HCT116 (cell line): ENCODE results near the gene TMEM184B. TPM values are rescaled to one million over a fixed set of nuclear protein-coding genes. Genes with fewer than 3 reads are reported as not detected.

Experiments used
- ATAC-seq: fragments of 200-7000 bp; cut with Tn5 transposase; 2 replicates; pipeline ENCODE4 v1.9.1; 2020; ENCODE audit warnings: mild to moderate bottlenecking, moderate library complexity
- BruUV-seq: library from RNA; stranded (reverse); fragments of 400-500 nt; replicated peaks from 2 replicates; lab custom pipeline; 2021; lab: Mats Ljungman, UMichigan
- CTCF ChIA-PET: fragments of 300-600 bp; sonication (Branson Sonifier 250); formaldehyde crosslinking; loops from one replicate; lab custom pipeline; 2021; ENCODE audit warnings: antibody characterized with exemption; lab: Charles Lee
- POLR2A ChIA-PET: fragments of 300-600, 350-600 bp; sonication (Branson Sonifier 250); formaldehyde crosslinking; loops from one replicate; lab custom pipeline; 2021; ENCODE audit warnings: antibody characterized with exemption; lab: Charles Lee
- RAD21 ChIA-PET, 2 experiments: fragments of 300-600 bp; sonication (Branson Sonifier 250); formaldehyde crosslinking; loops; one replicate each; lab custom pipeline; 2023; ENCODE audit warnings: low total read pairs in 2 of 2; ENCODE audit not compliant: uncharacterized antibody in 2 of 2, unreplicated experiment in 2 of 2, low non-redundant PET in 1 of 2; lab: Charles Lee
- DNase-seq: peaks from one replicate; pipeline ENCODE4 v3.0.0-alpha.2; 2010; ENCODE audit warnings: low read depth, low spot score
- H2AFZ ChIP-seq: fragments of 200-600 bp; shearing (Covaris generic), sonication (generic); 2 replicates; pipeline ENCODE4 v1.6.1; 2017; ENCODE audit warnings: low read depth, mixed run types, mixed read lengths, antibody characterized with exemption, low read length; ENCODE audit not compliant: poor library complexity, severe bottlenecking
- H3K27ac ChIP-seq: 2 replicates; pipeline ENCODE4 v1.5.1; 2012; ENCODE audit warnings: low read depth, low read length
- H3K27me3 ChIP-seq: fragments of 200-600 bp; sonication (generic); 2 replicates; pipeline ENCODE4 v1.6.1; 2016; ENCODE audit warnings: mixed run types, low read length, mixed read lengths; ENCODE audit not compliant: insufficient read depth
- H3K36me3 ChIP-seq, 2 experiments: fragments of 200-500 bp in 1 of 2; fragments of 200-600 bp in 1 of 2; sonication (Bioruptor generic) in 1 of 2; sonication (generic) in 1 of 2; 2 replicates each; pipeline versions ENCODE4 v1.5.1 to v1.6.1; 2014 to 2016; ENCODE audit warnings: low read length in 2 of 2, inconsistent platforms in 1 of 2, mixed read lengths in 1 of 2, mixed run types in 1 of 2; ENCODE audit not compliant: insufficient read depth in 2 of 2, control insufficient read depth in 1 of 2
- H3K4me1 ChIP-seq, 2 experiments: fragments of 200-600 bp in 1 of 2; sonication (generic) in 1 of 2; 2 replicates each; pipeline versions ENCODE4 v1.5.1 to v1.6.1; 2012 to 2017; ENCODE audit warnings: low read length in 2 of 2, inconsistent platforms in 1 of 2, mild to moderate bottlenecking in 1 of 2, mixed read lengths in 1 of 2, mixed run types in 1 of 2, moderate library complexity in 1 of 2; ENCODE audit not compliant: insufficient read depth in 2 of 2, control insufficient read depth in 1 of 2
- H3K4me2 ChIP-seq: fragments of 200-600 bp; sonication (generic); 2 replicates; pipeline ENCODE4 v1.6.1; 2017; ENCODE audit warnings: mixed run types, low read length, mixed read lengths
- H3K4me3 ChIP-seq, 2 experiments: fragments of 200-600 bp in 1 of 2; sonication (generic) in 1 of 2; replicated peaks in 1 of 2; 2 replicates each; pipeline ENCODE4 v1.5.1; 2011 to 2016; ENCODE audit warnings: low read length in 2 of 2, control low read depth in 1 of 2, low read depth in 1 of 2, mild to moderate bottlenecking in 1 of 2, mixed read lengths in 1 of 2, mixed run types in 1 of 2
- H3K79me2 ChIP-seq: fragments of 200-600 bp; sonication (generic); 2 replicates; pipeline ENCODE4 v1.6.1; 2017; ENCODE audit warnings: mild to moderate bottlenecking, mixed run types, low read length, moderate library complexity, mixed read lengths; ENCODE audit not compliant: insufficient read depth
- H3K9ac ChIP-seq: fragments of 200-600 bp; sonication (generic); 2 replicates; pipeline ENCODE4 v1.6.1; 2016; ENCODE audit warnings: low read length, mixed read lengths
- H3K9me2 ChIP-seq: fragments of 200-600 bp; sonication (generic), shearing (Covaris generic); 2 replicates; pipeline ENCODE4 v1.6.1; 2017; ENCODE audit warnings: mixed run types, mild to moderate bottlenecking, moderate library complexity; ENCODE audit not compliant: insufficient read depth
- H3K9me3 ChIP-seq, 2 experiments: fragments of 200-500 bp in 1 of 2; fragments of 200-600 bp in 1 of 2; sonication (Bioruptor generic) in 1 of 2; sonication (generic) in 1 of 2; 2 replicates each; pipeline ENCODE4 v1.6.1; 2014 to 2017; ENCODE audit warnings: low read length in 2 of 2, mixed read lengths in 2 of 2, inconsistent platforms in 1 of 2, low read depth in 1 of 2, mild to moderate bottlenecking in 1 of 2, mixed run types in 1 of 2, moderate library complexity in 1 of 2; ENCODE audit not compliant: control insufficient read depth in 1 of 2, insufficient read depth in 1 of 2
- H4K20me1 ChIP-seq: fragments of 200-600 bp; sonication (generic), shearing (Covaris generic); 2 replicates; pipeline ENCODE4 v1.6.1; 2017; ENCODE audit warnings: mixed run types, mild to moderate bottlenecking, moderate library complexity; ENCODE audit not compliant: insufficient read depth
- CBX3 ChIP-seq: IDR thresholded peaks from 2 replicates; pipeline ENCODE4 v1.6.1; 2012; ENCODE audit warnings: low read depth
- CEBPB ChIP-seq: IDR thresholded peaks from 2 replicates; pipeline ENCODE4 v1.6.1; 2012; ENCODE audit warnings: low read depth
- ELF1 ChIP-seq: IDR thresholded peaks from 2 replicates; pipeline ENCODE4 v1.6.1; 2012; ENCODE audit warnings: low read depth, borderline replicate concordance
- EZH2 ChIP-seq: fragments of 200-600 bp; sonication (generic); IDR thresholded peaks from 2 replicates; pipeline ENCODE4 v1.6.1; 2017; ENCODE audit warnings: antibody characterized with exemption, mixed run types
- EZH2phosphoT487 ChIP-seq: fragments of 200-600 bp; IDR thresholded peaks from 2 replicates; pipeline ENCODE4 v1.6.1; 2018; ENCODE audit warnings: antibody characterized with exemption, borderline replicate concordance
- FOSL1 ChIP-seq: IDR thresholded peaks from 2 replicates; pipeline ENCODE4 v1.6.1; 2012; ENCODE audit warnings: low read depth
- JUND ChIP-seq: IDR thresholded peaks from 2 replicates; pipeline ENCODE4 v1.6.1; 2012
- POLR2A ChIP-seq: IDR thresholded peaks from 2 replicates; pipeline ENCODE4 v1.7.0; 2011; ENCODE audit warnings: borderline replicate concordance; ENCODE audit not compliant: insufficient read depth, insufficient read length; ENCODE audit errors: extremely low read depth
- POLR2AphosphoS5 ChIP-seq: IDR thresholded peaks from 2 replicates; pipeline ENCODE4 v1.6.1; 2011; ENCODE audit warnings: mild to moderate bottlenecking, low read depth, low read length, moderate library complexity
- RAD21 ChIP-seq: IDR thresholded peaks from 2 replicates; pipeline ENCODE4 v1.6.1; 2012; ENCODE audit warnings: low read depth, mild to moderate bottlenecking
- REST ChIP-seq: IDR thresholded peaks from 2 replicates; pipeline ENCODE4 v1.6.1; 2012; ENCODE audit warnings: low read depth
- SIN3A ChIP-seq: IDR thresholded peaks from 2 replicates; pipeline ENCODE4 v1.6.1; 2012; ENCODE audit warnings: low read depth
- SP1 ChIP-seq: IDR thresholded peaks from 2 replicates; pipeline ENCODE4 v1.6.1; 2012; ENCODE audit warnings: low read depth
- SRF ChIP-seq: IDR thresholded peaks from 2 replicates; pipeline ENCODE4 v1.6.1; 2012; ENCODE audit warnings: low read depth
- YY1 ChIP-seq: IDR thresholded peaks from 2 replicates; pipeline ENCODE4 v1.6.1; 2011; ENCODE audit warnings: low read length, low read depth, moderate library complexity, mild to moderate bottlenecking; ENCODE audit not compliant: insufficient replicate concordance; ENCODE audit errors: extremely low read depth
- ZFX ChIP-seq: fragments of 450-650 bp; IDR thresholded peaks from 2 replicates; pipeline ENCODE4 v1.6.1; 2017
- ZNF274 ChIP-seq: fragments of 200-500 bp; sonication (Bioruptor generic); IDR thresholded peaks from 2 replicates; pipeline ENCODE4 v1.6.1; 2014; ENCODE audit warnings: mild to moderate bottlenecking, low read depth, low read length, inconsistent platforms
- intact Hi-C: fragments of 100-400 bp; cut with micrococcal nuclease; formaldehyde crosslinking; loops from 2 replicates; pipeline ENCODE4 v1.10.0; 2022
- total RNA-seq: library from RNA; stranded (reverse); gene quantifications from one replicate; pipeline ENCODE4 v1.2.1, GENCODE V29; 2021; ENCODE audit not compliant: unreplicated experiment
- TF ChIP-seq, protein P1 (sequence below): IDR thresholded peaks from 2 replicates; pipeline ENCODE4 v1.6.1; 2011; ENCODE audit warnings: mild to moderate bottlenecking, low read length, moderate library complexity; ENCODE audit not compliant: insufficient replicate concordance; ENCODE audit errors: extremely low read depth
- TF ChIP-seq, protein P2 (sequence below): IDR thresholded peaks from 2 replicates; pipeline ENCODE4 v1.6.1; 2012

Gene TMEM184B
- total RNA-seq, 1 experiment from 2014 or later = 66.0 TPM

DNA sequence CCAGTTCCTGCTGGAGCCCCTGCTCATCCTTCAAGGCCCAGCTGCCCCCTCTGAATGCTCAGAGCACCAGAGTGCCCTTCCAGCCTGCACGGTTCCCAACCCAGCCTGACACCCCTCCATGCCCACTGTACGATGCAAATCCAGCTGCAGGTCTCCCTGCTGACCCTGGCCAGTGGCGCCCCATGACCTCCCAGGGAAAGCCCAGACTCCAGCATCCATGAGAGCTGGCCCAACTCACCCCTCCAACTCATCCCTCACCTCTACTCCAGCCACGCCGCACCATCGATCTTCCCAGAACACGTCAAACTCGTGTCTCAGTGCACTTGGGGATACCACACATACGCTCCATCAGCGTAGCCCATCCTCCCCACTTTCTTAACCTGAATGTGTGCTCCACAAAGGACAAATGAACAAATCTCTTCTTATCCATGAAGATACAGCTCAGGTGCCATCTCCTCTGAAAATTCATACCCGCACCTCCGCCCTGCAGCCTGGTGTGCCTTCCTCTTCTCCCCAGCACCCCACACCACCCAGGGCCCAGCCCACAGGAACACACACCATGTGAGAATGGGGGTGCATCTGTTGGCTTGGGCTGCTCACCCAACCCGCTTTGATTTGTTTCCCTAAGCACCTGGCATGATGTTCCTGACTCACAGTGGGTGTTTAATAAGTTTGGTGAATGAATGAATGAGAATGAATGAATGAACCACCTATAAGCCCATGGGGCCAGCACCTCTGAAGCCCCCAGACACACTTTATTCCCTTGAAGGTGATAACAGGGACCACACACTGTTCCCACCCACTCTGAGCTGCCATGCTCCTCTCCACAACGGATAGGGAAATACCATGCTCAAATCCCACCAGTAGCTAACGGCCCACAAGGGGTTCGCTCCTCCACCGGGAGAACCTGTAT lies 97.3 kb downstream of the TMEM184B start:
- H3K27me3 ChIP-seq = no peaks in the 10 kb centered on the region
- no TSS peak for BruUV-seq
- H3K79me2 ChIP-seq = no peaks in the 10 kb centered on the region
- H3K27ac ChIP-seq = no peak overlapping the region
- peaks cover 43 to 51% of the 10 kb centered on the region in 2 experiments for H3K4me1 ChIP-seq
- TF ChIP-seq CEBPB = no peak
- TF ChIP-seq, protein P1, sequence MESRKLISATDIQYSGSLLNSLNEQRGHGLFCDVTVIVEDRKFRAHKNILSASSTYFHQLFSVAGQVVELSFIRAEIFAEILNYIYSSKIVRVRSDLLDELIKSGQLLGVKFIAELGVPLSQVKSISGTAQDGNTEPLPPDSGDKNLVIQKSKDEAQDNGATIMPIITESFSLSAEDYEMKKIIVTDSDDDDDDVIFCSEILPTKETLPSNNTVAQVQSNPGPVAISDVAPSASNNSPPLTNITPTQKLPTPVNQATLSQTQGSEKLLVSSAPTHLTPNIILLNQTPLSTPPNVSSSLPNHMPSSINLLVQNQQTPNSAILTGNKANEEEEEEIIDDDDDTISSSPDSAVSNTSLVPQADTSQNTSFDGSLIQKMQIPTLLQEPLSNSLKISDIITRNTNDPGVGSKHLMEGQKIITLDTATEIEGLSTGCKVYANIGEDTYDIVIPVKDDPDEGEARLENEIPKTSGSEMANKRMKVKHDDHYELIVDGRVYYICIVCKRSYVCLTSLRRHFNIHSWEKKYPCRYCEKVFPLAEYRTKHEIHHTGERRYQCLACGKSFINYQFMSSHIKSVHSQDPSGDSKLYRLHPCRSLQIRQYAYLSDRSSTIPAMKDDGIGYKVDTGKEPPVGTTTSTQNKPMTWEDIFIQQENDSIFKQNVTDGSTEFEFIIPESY = no peak
- TF ChIP-seq, protein P2, sequence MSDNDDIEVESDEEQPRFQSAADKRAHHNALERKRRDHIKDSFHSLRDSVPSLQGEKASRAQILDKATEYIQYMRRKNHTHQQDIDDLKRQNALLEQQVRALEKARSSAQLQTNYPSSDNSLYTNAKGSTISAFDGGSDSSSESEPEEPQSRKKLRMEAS = no peak
- TF ChIP-seq EZH2 = no peak
- no peak for TF ChIP-seq YY1
- no peak for TF ChIP-seq ELF1
- no peak for TF ChIP-seq ZNF274
- no peak for TF ChIP-seq SRF
- TF ChIP-seq ZFX = no peak
- no peak for TF ChIP-seq JUND
- no peak for TF ChIP-seq RAD21
- TF ChIP-seq CBX3 = no peak
- TF ChIP-seq POLR2AphosphoS5 = no peak
- no peak for TF ChIP-seq POLR2A
- TF ChIP-seq REST = no peak
- no peak for TF ChIP-seq EZH2phosphoT487
- TF ChIP-seq SP1 = no peak
- TF ChIP-seq SIN3A = no peak
- no peak for TF ChIP-seq FOSL1
- TF ChIP-seq, all 23 proteins: peak for 0
- Histone ChIP-seq H3K36me3 (no peaks in the 10 kb centered on the region), H3K4me3 (no peak overlapping the region), H3K9me2 (no peaks in the 10 kb centered on the region), H4K20me1 (no peaks in the 10 kb centered on the region), H2AFZ (no peak overlapping the region), H3K9me3 (no peaks in the 10 kb centered on the region), H3K4me2 (no peak overlapping the region), H3K9ac (no peak overlapping the region)
- intact Hi-C loops = no loop called here
- POLR2A ChIA-PET = interaction anchor here (1.3 kb wide), 1 partner anchor 368 kb away, joined by 4 read pairs; the partner anchor contains the start of gene GCAT
- RAD21 ChIA-PET = no interaction called here
- CTCF ChIA-PET = no interaction called here
- DNase-seq (no peak), ATAC-seq (no peak)
